H7 (cell line): ENCODE results near the gene MPV17L. TPM values are rescaled to one million over a fixed set of nuclear protein-coding genes. Genes with fewer than 3 reads are reported as not detected.
"Not testable (repeated sequence)": the region's sequence is repeated elsewhere in the genome, so short reads cannot be mapped to it uniquely, and the experiment has no call there.

Experiments
- DNase-seq: peaks from one replicate; pipeline ENCODE4 v3.0.0; 2012
- H3K27me3 ChIP-seq: 2 replicates; pipeline ENCODE4 v1.6.0; 2011; ENCODE audit warnings: mild to moderate bottlenecking, low read length; ENCODE audit not compliant: control insufficient read depth, insufficient read depth
- H3K36me3 ChIP-seq: replicated peaks from 2 replicates; pipeline ENCODE4 v1.5.1; 2011; ENCODE audit warnings: low read length; ENCODE audit not compliant: control insufficient read depth, insufficient read depth
- H3K4me3 ChIP-seq: 2 replicates; pipeline ENCODE4 v1.5.1; 2011; ENCODE audit warnings: low read depth, mild to moderate bottlenecking, control low read depth, low read length, moderate library complexity; ENCODE audit not compliant: insufficient read depth
- total RNA-seq: library from RNA; depleted of rRNA; stranded (reverse); fragments of >200 nt; shearing (Covaris generic); gene quantifications from 2 replicates; pipeline ENCODE4 v1.2.3, GENCODE V29; 2014; rRNA removed

MPV17L gene
- total RNA-seq: 1.5 and 1.7 TPM in 2 replicates

GRCh38 chr16:15395631-15396508 lies at the start of gene MPV17L:
MPV17L (plus strand) TSS chr16:15395754; CDS start chr16:15395898, 144 bp downstream.
- H3K27me3 ChIP-seq, H3K36me3 ChIP-seq: not testable (repeated sequence)
- peak; percentile 84 for DNase-seq
- peak within 1 kb of the TSS; percentile 58 for H3K4me3 ChIP-seq

GRCh38 chr16:15348721-15349120 lies 46.8 kb upstream of the MPV17L start:
- not testable (repeated sequence) for H3K27me3 ChIP-seq, H3K36me3 ChIP-seq, DNase-seq, H3K4me3 ChIP-seq

DNA sequence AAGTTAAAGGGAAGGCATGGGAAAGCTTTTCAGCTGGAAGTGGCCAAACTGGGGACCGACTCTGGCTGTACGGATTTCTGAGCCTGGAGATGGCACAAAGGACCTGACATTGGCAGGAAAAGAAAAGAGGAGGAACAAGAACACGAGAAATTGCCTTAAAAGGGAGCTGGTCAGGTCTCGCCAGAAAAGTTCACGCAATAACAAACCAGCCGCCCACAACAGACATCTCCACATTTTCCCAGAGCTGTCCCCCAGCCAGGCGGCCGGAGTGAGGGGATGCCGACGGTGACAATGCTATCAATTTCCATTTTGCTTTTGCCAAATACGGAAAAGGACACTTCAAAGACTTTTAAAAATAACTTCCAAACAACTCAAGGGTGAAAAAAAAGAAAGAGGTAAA lies 44.3 kb upstream of the MPV17L start:
- not testable (repeated sequence) for H3K36me3 ChIP-seq, DNase-seq, H3K4me3 ChIP-seq, H3K27me3 ChIP-seq

- not testable (repeated sequence) for DNase-seq, H3K36me3 ChIP-seq, H3K4me3 ChIP-seq, H3K27me3 ChIP-seq
Observed at GRCh38 chr16:15351745-15352144, 43.8 kb upstream of the MPV17L start.

DNA sequence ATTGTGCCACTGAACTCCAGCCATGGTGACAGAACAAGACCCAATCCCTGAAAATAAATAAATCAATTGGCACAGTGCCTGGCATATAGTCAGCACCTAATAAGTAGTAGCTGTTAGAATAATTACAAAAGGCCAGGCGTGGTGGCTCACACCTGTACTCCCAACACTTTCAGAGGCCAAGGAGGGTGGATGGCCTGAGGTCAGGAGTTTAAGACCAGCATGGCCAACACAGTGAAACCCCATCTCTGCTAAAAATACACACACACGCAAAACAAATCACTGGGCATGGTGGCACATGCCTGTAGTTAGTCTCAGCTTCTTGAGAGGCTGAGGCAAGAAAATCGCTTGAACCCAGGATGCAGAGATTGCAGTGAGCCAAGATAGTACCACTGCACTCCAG lies 42.7 kb upstream of the MPV17L start:
- not testable (repeated sequence) for H3K36me3 ChIP-seq, DNase-seq, H3K27me3 ChIP-seq, H3K4me3 ChIP-seq

GRCh38 chr16:15354846-15355245 lies 40.7 kb upstream of the MPV17L start:
- DNase-seq, H3K36me3 ChIP-seq, H3K27me3 ChIP-seq, H3K4me3 ChIP-seq: not testable (repeated sequence)

GRCh38 chr16:15357495-15357894 lies 38.1 kb upstream of the MPV17L start:
- not testable (repeated sequence) for H3K4me3 ChIP-seq, H3K27me3 ChIP-seq, DNase-seq, H3K36me3 ChIP-seq

DNA sequence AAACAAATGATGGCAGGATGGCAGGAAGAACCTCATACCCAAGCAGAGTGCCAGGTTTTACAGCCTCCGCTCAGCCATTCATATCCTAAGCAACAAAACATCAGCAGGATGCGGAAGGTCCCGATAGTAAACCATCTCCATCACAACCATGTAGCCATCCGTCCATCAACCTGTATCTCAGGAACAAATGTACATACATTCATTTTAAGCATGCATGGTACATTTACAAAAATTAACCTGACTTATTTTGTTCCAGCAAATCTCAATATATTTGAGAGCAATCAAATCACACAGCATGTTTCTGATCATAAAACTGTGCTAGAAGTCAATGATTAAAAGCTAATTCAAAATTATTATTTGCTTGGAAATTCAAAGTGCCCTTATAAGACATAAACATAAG lies 17.4 kb upstream of the MPV17L start, which contains the start of gene NPIPA5:
TSS of gene NPIPA5 (minus strand) at position 101 of the 400 bp plus-strand sequence. CDS start at position 101, 0 bp downstream.
- not testable (repeated sequence) for H3K36me3 ChIP-seq, H3K27me3 ChIP-seq, DNase-seq
- peak within 1 kb of the TSS; percentile 10; the same call in 1 of the 2 replicates for H3K4me3 ChIP-seq

GRCh38 chr16:15382810-15383209 lies 12.7 kb upstream of the MPV17L start:
- not testable (repeated sequence) for H3K36me3 ChIP-seq, DNase-seq, H3K27me3 ChIP-seq, H3K4me3 ChIP-seq

- H3K36me3 ChIP-seq, H3K27me3 ChIP-seq, H3K4me3 ChIP-seq, DNase-seq: not testable (repeated sequence)
Observed at GRCh38 chr16:15388060-15388459, 7.5 kb upstream of the MPV17L start.

- not testable (repeated sequence) for H3K36me3 ChIP-seq, DNase-seq, H3K4me3 ChIP-seq, H3K27me3 ChIP-seq
Observed at GRCh38 chr16:15389916-15390315, 5.6 kb upstream of the MPV17L start.

DNA sequence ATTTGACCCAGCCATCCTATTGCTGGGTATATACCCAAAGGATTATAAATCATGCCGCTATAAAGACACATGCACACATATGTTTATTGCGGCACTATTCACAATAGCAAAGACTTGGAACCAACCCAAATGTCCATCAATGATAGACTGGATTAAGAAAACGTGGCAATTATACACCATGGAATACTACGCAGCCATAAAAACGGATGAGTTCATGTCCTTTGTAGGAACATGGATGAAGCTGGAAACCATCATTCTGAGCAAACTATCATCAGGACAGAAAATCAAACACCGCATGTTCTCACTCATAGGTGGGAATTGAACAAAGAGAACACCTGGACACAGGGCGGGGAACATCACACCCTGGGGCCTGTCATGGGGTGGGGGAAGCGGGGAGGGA lies 2.5 kb upstream of the MPV17L start:
- not testable (repeated sequence) for H3K36me3 ChIP-seq, DNase-seq, H3K27me3 ChIP-seq, H3K4me3 ChIP-seq

- H3K36me3 ChIP-seq, H3K27me3 ChIP-seq: not testable (repeated sequence)
Observed at GRCh38 chr16:15396509-15396829, 915 bp downstream of the MPV17L start.

DNA sequence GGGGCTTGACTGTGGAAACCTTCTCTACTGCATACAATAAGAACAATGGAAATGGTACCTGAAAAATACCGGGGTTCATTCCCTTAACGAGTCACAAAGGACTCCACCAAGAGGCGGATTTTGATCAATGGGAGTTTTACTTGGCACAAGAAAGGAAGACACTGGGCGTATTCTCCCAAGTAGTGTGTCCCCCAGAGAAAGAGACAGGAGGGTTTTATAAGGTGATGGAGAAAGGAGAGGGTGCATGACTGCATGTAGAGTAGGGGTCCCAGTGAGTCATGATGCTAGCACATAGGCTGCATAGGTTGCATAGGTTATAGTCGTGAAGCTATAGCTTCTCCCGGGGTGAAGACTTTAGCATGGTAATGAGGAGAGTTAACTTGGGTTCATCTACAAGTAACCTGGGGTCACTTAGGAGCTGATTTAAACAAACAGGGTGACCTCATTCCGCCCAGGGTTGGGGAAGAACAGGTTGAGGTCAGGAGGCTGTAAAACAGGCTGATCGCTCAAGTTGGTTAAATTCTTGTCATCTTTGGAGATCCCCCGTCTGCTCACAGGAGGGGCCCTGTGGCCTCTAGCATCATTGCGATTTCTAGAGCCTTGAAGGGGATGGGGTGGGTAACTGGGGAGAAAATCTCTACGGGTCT lies 1.5 kb downstream of the MPV17L start:
- Histone ChIP-seq H3K36me3 (no peaks in the 10 kb centered on the region), H3K4me3 (no peak overlapping the region), H3K27me3 (peaks cover 3% of the 10 kb centered on the region; the same call in 1 of the 2 replicates)
- no peak for DNase-seq

More at GRCh38 chr16:15396509-15396829, 915 bp downstream of the MPV17L start:
- H3K4me3 ChIP-seq: peak overlapping the region; percentile 58; the same call in 1 of the 2 replicates
- not testable (repeated sequence) for DNase-seq
